HG02588 (cell line): ENCODE results near the gene NPIPB6.

Experiments used
- ATAC-seq: cut with Tn5 transposase; IDR thresholded peaks from one replicate; pipeline ENCODE4 v1.9.1; 2021; ENCODE audit warnings: mild to moderate bottlenecking, moderate library complexity; ENCODE audit not compliant: unreplicated experiment

The NPIPB6 gene

GRCh38 chr16:28324235-28324886, 38.9 kb downstream of the NPIPB6 start:
- no peak for ATAC-seq

GRCh38 chr16:28321700-28322411, 41.5 kb downstream of the NPIPB6 start:
- no peak for ATAC-seq

- ATAC-seq, result no peak
These were observed 42.6 kb downstream of the NPIPB6 start for GRCh38 chr16:28320741-28321140.

DNA sequence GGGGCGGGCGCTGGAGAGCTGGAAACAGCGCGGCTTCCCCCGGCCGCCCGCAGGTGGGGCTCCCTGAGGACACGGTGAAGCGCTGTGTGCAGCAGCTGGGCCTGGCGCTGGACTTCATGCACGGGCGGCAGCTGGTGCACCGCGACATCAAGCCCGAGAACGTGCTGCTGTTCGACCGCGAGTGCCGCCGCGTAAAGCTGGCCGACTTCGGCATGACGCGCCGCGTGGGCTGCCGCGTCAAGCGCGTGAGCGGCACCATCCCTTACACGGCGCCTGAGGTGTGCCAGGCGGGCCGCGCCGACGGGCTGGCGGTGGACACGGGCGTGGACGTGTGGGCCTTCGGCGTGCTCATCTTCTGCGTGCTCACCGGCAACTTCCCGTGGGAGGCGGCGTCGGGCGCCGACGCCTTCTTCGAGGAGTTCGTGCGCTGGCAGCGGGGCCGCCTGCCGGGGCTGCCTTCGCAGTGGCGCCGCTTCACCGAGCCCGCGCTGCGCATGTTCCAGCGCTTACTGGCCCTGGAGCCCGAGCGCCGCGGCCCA, 43.2 kb downstream of the NPIPB6 start:
- ATAC-seq, result no peak

- ATAC-seq, result no peak
These were observed 43.8 kb downstream of the NPIPB6 start for GRCh38 chr16:28319476-28320022.

DNA sequence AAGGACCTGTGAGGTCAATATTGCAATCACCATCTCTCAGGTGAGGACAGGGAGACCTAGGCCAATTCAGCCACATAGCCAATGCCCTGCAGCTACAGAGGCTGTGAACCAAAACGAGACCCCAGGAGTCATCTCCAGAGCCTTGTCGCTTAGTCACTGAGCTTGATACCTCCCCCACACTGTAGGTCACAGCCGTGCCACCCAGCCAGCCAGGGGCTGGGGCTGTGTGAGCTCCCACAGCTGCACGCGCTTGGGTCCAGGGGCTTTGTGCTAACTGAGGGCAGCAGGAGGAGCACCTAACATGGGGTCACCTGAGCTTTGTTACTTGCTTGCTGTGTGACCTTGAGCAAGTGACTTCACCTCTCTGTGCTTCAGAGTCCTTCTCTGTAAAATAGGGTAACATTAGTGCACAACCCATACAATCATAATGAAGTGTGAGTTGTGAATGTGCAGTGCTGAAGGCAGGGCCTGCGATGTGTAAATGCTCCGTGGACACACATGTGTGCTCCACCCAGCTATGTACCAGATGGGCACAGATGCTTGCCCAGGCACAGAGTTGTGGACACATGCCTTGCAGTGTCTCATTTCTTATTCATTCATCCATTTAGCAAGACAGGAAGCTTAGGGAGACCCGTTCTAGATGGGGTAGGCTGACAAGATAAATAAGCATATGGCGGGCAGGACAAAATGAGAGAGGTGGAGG, 45.1 kb downstream of the NPIPB6 start:
- ATAC-seq, result no peak

DNA sequence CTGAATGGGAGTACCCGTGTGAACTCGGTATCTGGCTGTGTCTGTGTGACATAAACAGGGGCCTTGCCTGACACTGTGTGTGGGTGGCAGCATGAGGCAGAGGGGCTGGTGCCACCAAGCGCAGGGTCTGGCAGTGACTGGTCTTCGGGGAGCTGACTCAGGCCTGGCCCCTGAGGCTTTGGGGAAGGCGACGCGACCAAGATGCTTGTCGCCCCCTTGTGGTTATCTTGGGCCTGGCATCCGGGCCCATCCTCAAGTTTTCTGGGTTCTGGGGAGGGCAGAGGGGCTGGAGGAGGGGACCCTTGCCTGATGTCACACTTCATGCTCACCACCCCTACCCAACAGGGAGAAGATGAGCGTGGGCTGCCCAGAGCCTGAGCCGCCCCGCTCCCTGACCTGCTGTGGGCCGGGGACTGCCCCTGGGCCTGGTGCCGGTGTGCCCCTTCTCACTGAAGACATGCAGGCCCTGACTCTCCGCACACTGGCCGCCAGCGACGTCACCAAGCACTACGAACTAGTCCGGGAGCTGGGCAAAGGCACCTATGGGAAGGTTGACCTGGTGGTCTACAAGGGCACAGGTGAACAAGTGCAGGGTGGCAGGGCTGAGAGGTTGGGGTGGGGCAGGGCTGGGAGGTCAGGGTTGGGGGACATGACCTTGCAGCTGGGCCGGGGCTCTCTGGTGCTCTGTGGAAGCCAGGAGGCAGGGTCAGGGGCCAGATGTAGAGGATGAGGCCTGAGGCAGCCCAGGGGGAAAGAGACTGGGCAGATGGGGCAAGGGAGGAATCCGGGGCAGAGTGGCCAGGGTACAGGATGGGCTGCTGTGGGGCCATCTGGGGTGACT, 46.0 kb downstream of the NPIPB6 start:
- no peak for ATAC-seq

DNA sequence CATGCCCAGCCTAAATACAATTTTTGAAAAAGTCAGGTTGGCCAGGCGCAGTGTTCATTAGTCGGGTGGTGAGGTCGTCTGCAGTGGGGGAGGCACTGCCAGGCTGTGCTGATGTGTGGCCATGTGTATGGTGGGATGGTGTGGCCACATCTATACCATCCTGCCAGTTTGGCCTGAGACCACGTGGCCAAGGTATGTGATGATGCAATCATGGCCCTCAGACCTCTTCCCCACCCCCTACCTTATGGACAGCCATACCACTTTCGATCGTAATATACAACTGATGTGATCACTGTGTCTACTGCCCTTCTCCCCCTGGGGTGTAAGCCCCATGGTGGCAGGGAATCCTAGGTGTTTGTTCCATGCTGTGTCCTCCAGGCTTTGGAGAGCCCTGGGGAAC, 47.3 kb downstream of the NPIPB6 start:
- ATAC-seq, result no peak

- ATAC-seq, result no peak
These were observed 49.7 kb downstream of the NPIPB6 start for GRCh38 chr16:28313587-28313986.

DNA sequence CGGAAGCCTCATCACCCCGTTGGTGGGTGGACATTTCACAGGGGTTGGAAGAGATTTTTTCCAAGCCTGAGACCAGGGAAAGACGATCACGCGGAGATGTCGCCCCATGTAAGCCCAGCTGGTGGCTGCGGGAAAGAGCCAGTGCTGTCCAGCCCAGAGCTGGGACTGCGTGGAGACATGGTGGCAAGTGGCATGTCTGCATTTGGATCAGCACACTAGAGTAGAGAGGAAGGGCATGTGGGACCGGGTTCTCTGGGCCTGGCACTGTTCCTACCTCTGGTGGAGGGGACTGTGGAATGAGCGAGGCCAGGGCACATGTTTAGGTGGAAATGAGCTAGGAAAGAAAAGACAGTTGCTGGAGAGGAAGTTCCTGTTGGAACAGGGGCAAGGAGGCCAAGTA, 51.0 kb downstream of the NPIPB6 start:
- ATAC-seq, result no peak

GRCh38 chr16:28311913-28312312, 51.4 kb downstream of the NPIPB6 start:
- no peak for ATAC-seq

DNA sequence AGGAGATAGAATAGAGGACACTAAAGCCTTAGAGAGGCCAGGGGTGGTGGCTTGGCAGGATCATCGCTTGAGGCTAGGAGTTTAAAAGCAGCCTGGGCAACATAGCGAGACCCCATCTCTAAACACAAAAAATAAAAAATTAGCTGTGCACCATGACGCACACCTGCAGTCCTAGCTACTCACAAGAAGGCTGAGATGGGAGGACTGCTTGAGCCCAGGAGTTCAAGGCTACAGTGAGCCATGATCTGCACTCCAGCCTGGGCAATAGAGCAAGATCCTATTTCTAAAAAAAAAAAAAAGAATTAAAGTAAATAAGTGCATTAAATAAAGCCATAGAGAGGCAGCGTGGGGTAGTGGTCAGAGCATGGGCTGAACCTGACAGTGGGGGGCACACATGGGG, 51.9 kb downstream of the NPIPB6 start:
- no peak for ATAC-seq

- ATAC-seq, result no peak
These were observed 52.5 kb downstream of the NPIPB6 start for GRCh38 chr16:28310796-28311195.

- ATAC-seq, result no peak
These were observed 53.4 kb downstream of the NPIPB6 start for GRCh38 chr16:28309811-28310311.

DNA sequence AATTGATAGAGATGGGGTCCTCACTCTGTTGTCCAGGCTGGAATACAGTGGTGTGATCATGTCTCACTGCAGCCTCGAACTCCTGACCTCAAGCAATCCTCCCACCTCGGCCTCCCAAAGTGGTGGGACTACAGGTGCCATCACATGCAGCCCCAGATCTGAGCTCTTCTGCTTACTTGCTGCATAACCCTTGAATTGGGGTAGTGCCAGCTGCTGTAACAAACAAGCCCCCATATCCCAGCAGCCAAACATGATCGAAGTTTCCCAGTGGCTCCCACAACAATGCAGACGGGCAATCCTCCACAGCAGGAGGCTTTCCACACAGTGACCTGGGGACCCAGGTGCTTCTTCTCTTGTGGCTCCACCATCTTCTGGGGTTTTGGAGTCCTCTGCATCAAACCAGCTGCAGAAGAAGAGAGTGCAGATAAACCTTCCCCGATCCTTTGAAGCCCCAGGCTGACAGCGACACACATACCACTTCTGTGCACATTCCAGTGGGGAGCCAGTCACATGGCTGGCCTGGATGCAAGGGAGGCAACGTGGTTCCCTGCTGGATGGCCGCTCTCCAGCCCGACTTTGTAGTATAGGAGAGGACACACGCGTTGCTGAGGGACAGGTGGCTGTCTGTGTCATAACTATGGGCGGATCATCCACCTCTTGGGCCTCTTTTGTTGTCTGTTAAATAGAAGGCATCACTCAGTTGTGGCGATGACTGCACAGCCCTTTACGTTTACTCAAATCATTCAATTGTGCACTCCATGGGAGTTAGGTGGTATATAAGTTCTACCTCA, 54.3 kb downstream of the NPIPB6 start:
- no peak for ATAC-seq

- no peak for ATAC-seq
These were observed 55.4 kb downstream of the NPIPB6 start for GRCh38 chr16:28307936-28308335.

DNA sequence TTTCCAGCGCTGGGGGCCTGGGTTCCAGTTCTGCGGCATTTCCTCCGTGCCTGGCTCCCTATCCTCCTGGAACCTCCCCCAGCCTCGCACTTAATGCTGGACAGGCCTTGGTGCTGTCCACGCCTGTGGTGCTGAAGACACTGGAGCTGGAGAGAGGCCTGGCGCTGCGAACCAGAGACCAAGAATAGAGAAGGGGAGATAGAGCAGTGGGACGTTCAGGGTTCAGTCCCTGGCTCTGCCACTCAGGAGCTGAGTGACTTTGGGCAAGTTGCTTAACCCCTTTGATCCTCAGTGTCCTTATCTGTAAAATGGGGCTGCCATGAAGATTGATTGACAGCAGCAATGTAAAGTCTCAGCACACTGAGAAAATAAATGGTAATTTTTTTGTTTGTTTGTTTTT, 59.1 kb downstream of the NPIPB6 start:
- ATAC-seq, result no peak

- ATAC-seq, result no peak
These were observed 60.2 kb downstream of the NPIPB6 start for GRCh38 chr16:28303132-28303531.

DNA sequence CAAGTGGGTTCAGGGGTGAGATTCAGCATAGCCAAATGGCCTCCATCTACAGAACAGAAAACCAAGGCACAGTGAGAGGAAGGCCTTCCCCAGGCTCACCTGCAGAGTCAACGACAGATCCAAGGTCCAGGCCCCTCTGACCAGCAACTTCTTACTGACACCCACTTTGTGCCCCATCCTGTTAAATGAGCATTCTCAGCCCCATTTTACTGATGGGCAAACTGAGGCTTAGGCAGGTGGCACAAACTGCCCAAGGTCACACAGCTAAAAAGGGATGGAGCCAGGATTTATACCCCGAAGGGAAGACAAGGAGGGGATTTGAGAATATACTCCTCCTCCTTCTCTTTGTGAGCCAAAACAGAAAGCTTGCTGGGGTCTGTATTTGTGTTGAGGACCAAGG, 61.7 kb downstream of the NPIPB6 start:
- no peak for ATAC-seq

- ATAC-seq, result no peak
These were observed 62.2 kb downstream of the NPIPB6 start for GRCh38 chr16:28301154-28301553.
